ENCODE measurements around the gene TRIM33. TPM values are rescaled to one million over a fixed set of nuclear protein-coding genes. Genes with fewer than 3 reads are reported as not detected.

TRIM33 gene
- total RNA-seq, 1 experiment from 2014 or later = 53.8 TPM

DNA sequence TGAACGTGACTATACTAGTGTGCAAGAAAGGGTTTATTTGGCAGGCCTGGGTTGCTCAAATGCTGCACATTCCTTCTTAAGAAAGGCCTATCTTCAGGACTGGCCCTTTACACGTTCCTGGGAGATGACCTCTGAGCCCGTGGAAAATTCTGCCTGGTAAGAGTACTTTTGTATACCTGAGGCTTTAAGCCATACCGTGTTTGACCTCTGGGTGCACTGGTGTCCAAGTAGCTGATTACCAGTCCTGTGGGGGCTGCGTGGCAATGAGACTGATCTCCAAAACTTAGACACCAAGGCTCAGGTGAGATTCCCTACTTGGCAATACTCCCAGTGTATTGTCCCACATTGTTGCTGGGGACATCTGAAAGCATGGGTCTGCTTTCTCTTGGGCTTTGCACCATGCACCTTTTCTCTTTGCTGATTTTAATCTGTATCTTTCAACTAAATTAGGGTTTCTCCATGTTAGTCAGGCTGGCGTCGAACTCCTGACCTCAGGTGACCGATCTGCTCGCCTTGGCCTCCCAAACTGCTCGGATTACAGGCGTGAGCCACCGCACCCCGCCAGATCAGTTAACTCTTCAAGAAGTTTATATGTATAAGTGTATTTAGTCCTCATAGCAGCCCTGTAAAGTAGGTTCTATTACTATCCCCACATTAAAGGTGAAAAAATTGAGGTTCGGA, 44.5 kb downstream of the TRIM33 start:
- H4K8ac ChIP-seq (replicated peaks; ENCODE audit: insufficient read length, low read depth, low read length) = no peak overlapping the region
- no peak overlapping the region for H2BK15ac ChIP-seq (ENCODE audit: low read depth, low read length)
- no peak for DNase-seq
- no peak overlapping the region for H2BK20ac ChIP-seq (ENCODE audit: low read depth, low read length, poor library complexity, severe bottlenecking)
- no peak overlapping the region for H3K27ac Mint-ChIP-seq
- H3K9ac ChIP-seq (ENCODE audit: extremely low read depth, insufficient read length, low read length) = no peak overlapping the region
- H4K91ac ChIP-seq (ENCODE audit: insufficient read length, low read depth, low read length) = no peak overlapping the region
- no peak overlapping the region for H2BK5ac ChIP-seq (ENCODE audit: insufficient read length, low read length)
- H2AFZ ChIP-seq (ENCODE audit: low read length) = no peak overlapping the region
- no peaks in the 10 kb centered on the region for H3K9me3 ChIP-seq (ENCODE audit: control insufficient read depth, low read depth, low read length)
- no peak overlapping the region for H3T11ph ChIP-seq (ENCODE audit: low read length)
- no CpG with 5 or more reads among the region's 14 CpGs for WGBS (ENCODE audit: extremely low coverage, insufficient read length, low lambda C conversion rate)
- no peak overlapping the region for H2BK12ac ChIP-seq (ENCODE audit: insufficient read length, low read depth, low read length)
- H3K14ac ChIP-seq (ENCODE audit: insufficient read depth, low read length) = no peak overlapping the region
- H3K4me3 Mint-ChIP-seq = no peak overlapping the region
- peaks cover 17% of the 10 kb centered on the region; the same call in 1 of the 2 replicates for H3K79me2 ChIP-seq (ENCODE audit: insufficient read depth, low read length)
- H3K4ac ChIP-seq (ENCODE audit: low read depth, low read length) = no peak overlapping the region
- H3K79me1 ChIP-seq (ENCODE audit: insufficient read depth, low read depth, low read length, poor library complexity, severe bottlenecking) = peaks cover 13% of the 10 kb centered on the region
- H4K5ac ChIP-seq (ENCODE audit: insufficient read length, low read depth, low read length) = no peak overlapping the region
- no peak overlapping the region for H3K56ac ChIP-seq (ENCODE audit: insufficient read length, low read depth, low read length)
- H3K9me3 Mint-ChIP-seq = no peaks in the 10 kb centered on the region
- no peak overlapping the region for H3K27ac ChIP-seq (ENCODE audit: insufficient read length, low read depth, low read length)
- TF ChIP-seq, protein P1, sequence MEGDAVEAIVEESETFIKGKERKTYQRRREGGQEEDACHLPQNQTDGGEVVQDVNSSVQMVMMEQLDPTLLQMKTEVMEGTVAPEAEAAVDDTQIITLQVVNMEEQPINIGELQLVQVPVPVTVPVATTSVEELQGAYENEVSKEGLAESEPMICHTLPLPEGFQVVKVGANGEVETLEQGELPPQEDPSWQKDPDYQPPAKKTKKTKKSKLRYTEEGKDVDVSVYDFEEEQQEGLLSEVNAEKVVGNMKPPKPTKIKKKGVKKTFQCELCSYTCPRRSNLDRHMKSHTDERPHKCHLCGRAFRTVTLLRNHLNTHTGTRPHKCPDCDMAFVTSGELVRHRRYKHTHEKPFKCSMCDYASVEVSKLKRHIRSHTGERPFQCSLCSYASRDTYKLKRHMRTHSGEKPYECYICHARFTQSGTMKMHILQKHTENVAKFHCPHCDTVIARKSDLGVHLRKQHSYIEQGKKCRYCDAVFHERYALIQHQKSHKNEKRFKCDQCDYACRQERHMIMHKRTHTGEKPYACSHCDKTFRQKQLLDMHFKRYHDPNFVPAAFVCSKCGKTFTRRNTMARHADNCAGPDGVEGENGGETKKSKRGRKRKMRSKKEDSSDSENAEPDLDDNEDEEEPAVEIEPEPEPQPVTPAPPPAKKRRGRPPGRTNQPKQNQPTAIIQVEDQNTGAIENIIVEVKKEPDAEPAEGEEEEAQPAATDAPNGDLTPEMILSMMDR (conservative IDR thresholded peaks at IDR 0.05) = no peak; the same call in 2 of the 3 replicates
- H3K23me2 ChIP-seq (ENCODE audit: insufficient read length, low read depth, low read length, poor library complexity, severe bottlenecking) = no peaks in the 10 kb centered on the region
- no peaks in the 10 kb centered on the region; the same call in 1 of the 2 replicates for H3K4me1 ChIP-seq (ENCODE audit: insufficient read depth, low read length)
- no peak overlapping the region for H3K18ac ChIP-seq (ENCODE audit: insufficient read length, low read depth, low read length)
- H3K4me2 ChIP-seq (ENCODE audit: insufficient read depth, insufficient read length, low read length) = no peak overlapping the region
- H2BK120ac ChIP-seq (ENCODE audit: low read depth, low read length, poor library complexity, severe bottlenecking) = no peak overlapping the region
- H3K36me3 Mint-ChIP-seq (ENCODE audit: insufficient read depth in 1 of 3, low read depth in 3 of 3) = peaks cover 0 to 16% (median 7%) of the 10 kb centered on the region in 3 experiments; a peak in 6 of 7 replicates
- peaks cover 28 to 33% of the 10 kb centered on the region in 2 experiments for H3K4me1 Mint-ChIP-seq
- no peaks in the 10 kb centered on the region for H3K27me3 Mint-ChIP-seq (ENCODE audit: low read depth)
- H3K23ac ChIP-seq (ENCODE audit: insufficient read length, low read depth, low read length) = no peak overlapping the region
- H4K20me1 ChIP-seq (ENCODE audit: control insufficient read depth, insufficient read depth, insufficient read length) = peaks cover 3% of the 10 kb centered on the region
- no peaks in the 10 kb centered on the region for H3K27me3 ChIP-seq (ENCODE audit: insufficient read depth, low read length)
- no peak overlapping the region for H2AK5ac ChIP-seq (ENCODE audit: insufficient read length, low read length)

Data from H9 (cell line).